ENCODE data around the gene CAMK2N2. TPM values are rescaled to one million over a fixed set of nuclear protein-coding genes. Genes with fewer than 3 reads are reported as not detected.

The CAMK2N2 gene
- polyA plus RNA-seq, 4 donors = 0.19 to 0.29 TPM; not detected in 2

GRCh38 chr3:184228376-184229137, 32.8 kb downstream of the CAMK2N2 start:
- no peak for DNase-seq (ENCODE audit: low read depth in 4 of 4, low spot score in 3 of 4)

- DNase-seq (ENCODE audit: low read depth in 4 of 4, low spot score in 3 of 4) = no peak
Observed at GRCh38 chr3:184227481-184227935, 33.8 kb downstream of the CAMK2N2 start.

- no peak for DNase-seq (ENCODE audit: low read depth in 4 of 4, low spot score in 3 of 4)
Observed at GRCh38 chr3:184223946-184224345, 37.4 kb downstream of the CAMK2N2 start.

- no peak for DNase-seq (ENCODE audit: low read depth in 4 of 4, low spot score in 3 of 4)
Observed at GRCh38 chr3:184222521-184222920, 38.8 kb downstream of the CAMK2N2 start.

- no peak for DNase-seq (ENCODE audit: low read depth in 4 of 4, low spot score in 3 of 4)
Observed at GRCh38 chr3:184218814-184219213, 42.5 kb downstream of the CAMK2N2 start.

GRCh38 chr3:184211718-184212117, 49.6 kb downstream of the CAMK2N2 start:
- no peak for DNase-seq (ENCODE audit: low read depth in 4 of 4, low spot score in 3 of 4)

- DNase-seq (ENCODE audit: low read depth in 4 of 4, low spot score in 3 of 4) = no peak
Observed at GRCh38 chr3:184211297-184211696, 50.1 kb downstream of the CAMK2N2 start.

Other genes starting within 250 kb of the CAMK2N2 start
- gene ABCC5, start 243.7 kb downstream of the CAMK2N2 start, polyA plus RNA-seq (ENCODE audit: insufficient read length in 4 of 4) = 10 to 100 TPM; 45.7 to 63.3 (median 53.7) TPM
- not detected for gene HTR3D, start 229.8 kb downstream of the CAMK2N2 start, polyA plus RNA-seq (ENCODE audit: insufficient read length in 4 of 4)
- under 1 TPM in 1 of 4 donors, not detected in 3; 0.03 TPM for gene HTR3C, start 208.5 kb downstream of the CAMK2N2 start, polyA plus RNA-seq (ENCODE audit: insufficient read length in 4 of 4)
- gene HTR3E, start 164.5 kb downstream of the CAMK2N2 start, polyA plus RNA-seq (ENCODE audit: insufficient read length in 4 of 4) = under 1 TPM in 2 of 4 donors, not detected in 2; 0.04 to 0.19 TPM
- gene EIF2B5, start 126.2 kb downstream of the CAMK2N2 start, polyA plus RNA-seq (ENCODE audit: insufficient read length in 4 of 4) = 10 to 100 TPM; 47.2 to 49.4 (median 48.1) TPM
- gene DVL3, start 106.2 kb downstream of the CAMK2N2 start, polyA plus RNA-seq (ENCODE audit: insufficient read length in 4 of 4) = 10 to 100 TPM; 70.0 to 81.5 (median 77.2) TPM
- gene AP2M1, start 86.7 kb downstream of the CAMK2N2 start, polyA plus RNA-seq (ENCODE audit: insufficient read length in 4 of 4) = 100 to 1,000 TPM; 324 to 371 (median 355) TPM
- 10 to 100 TPM; 53.5 to 62.6 (median 54.5) TPM for gene ABCF3, start 75.4 kb downstream of the CAMK2N2 start, polyA plus RNA-seq (ENCODE audit: insufficient read length in 4 of 4)
- 1 to 10 TPM in 3 of 4 donors, under 1 TPM in 1; 0.80 to 2.5 (median 1.4) TPM for gene VWA5B2, start 32.0 kb downstream of the CAMK2N2 start, polyA plus RNA-seq (ENCODE audit: insufficient read length in 4 of 4)
- gene ALG3, start 12.6 kb downstream of the CAMK2N2 start, polyA plus RNA-seq (ENCODE audit: insufficient read length in 4 of 4) = 10 to 100 TPM; 29.2 to 40.6 (median 36.8) TPM
- gene EEF1AKMT4, start 11.9 kb downstream of the CAMK2N2 start, polyA plus RNA-seq (ENCODE audit: insufficient read length in 4 of 4) = 1 to 10 TPM; 2.8 to 3.4 (median 3.1) TPM
- under 1 TPM in 1 of 4 donors, not detected in 3; 0.16 TPM for gene ECE2, start 14.5 kb upstream of the CAMK2N2 start, polyA plus RNA-seq (ENCODE audit: insufficient read length in 4 of 4)
- gene PSMD2, start 37.7 kb upstream of the CAMK2N2 start, polyA plus RNA-seq (ENCODE audit: insufficient read length in 4 of 4) = 100 to 1,000 TPM; 189 to 213 (median 207) TPM
- gene EIF4G1, start 53.1 kb upstream of the CAMK2N2 start, polyA plus RNA-seq (ENCODE audit: insufficient read length in 4 of 4) = 100 to 1,000 TPM; 158 to 204 (median 173) TPM
- 10 to 100 TPM; 10.5 to 15.7 (median 11.0) TPM for gene FAM131A, start 76.0 kb upstream of the CAMK2N2 start, polyA plus RNA-seq (ENCODE audit: insufficient read length in 4 of 4)
- gene CLCN2, start 100.1 kb upstream of the CAMK2N2 start, polyA plus RNA-seq (ENCODE audit: insufficient read length in 4 of 4) = 10 to 100 TPM in 3 of 4 donors, 1 to 10 TPM in 1; 9.4 to 13.3 (median 11.6) TPM
- gene POLR2H, start 100.2 kb upstream of the CAMK2N2 start, polyA plus RNA-seq (ENCODE audit: insufficient read length in 4 of 4) = 100 to 1,000 TPM in 1 of 4 donors, 10 to 100 TPM in 3; 85.8 to 101 (median 93.9) TPM
- gene THPO, start 116.7 kb upstream of the CAMK2N2 start, polyA plus RNA-seq (ENCODE audit: insufficient read length in 4 of 4) = 1 to 10 TPM; 1.9 to 3.1 (median 2.5) TPM
- gene CHRD, start 118.5 kb upstream of the CAMK2N2 start, polyA plus RNA-seq (ENCODE audit: insufficient read length in 4 of 4) = 10 to 100 TPM; 12.2 to 14.6 (median 13.0) TPM

Data from right renal pelvis (tissue), 4 donors.